Stimulated activated CD4-positive, alpha-beta T cell treated with anti-CD3 and anti-CD28 coated beads, TNF-alpha, amount 100 ng/mL, for 48 hours (primary cell): ENCODE data around the gene RCAN1.

ENCODE experiments used
- DNase-seq, 3 donors: peaks; one replicate each; pipeline ENCODE4 v3.0.0-alpha.2; 2020; ENCODE audit warnings: low read depth in 3 of 3

RCAN1 gene

GRCh38 chr21:34614628-34615486 is at the start of gene RCAN1:
TSS of gene RCAN1 (minus strand) at chr21:34615113. CDS start at chr21:34615011, 102 bp downstream.
- DNase-seq, result peak; percentile 73 to 74 (median 74)

DNA sequence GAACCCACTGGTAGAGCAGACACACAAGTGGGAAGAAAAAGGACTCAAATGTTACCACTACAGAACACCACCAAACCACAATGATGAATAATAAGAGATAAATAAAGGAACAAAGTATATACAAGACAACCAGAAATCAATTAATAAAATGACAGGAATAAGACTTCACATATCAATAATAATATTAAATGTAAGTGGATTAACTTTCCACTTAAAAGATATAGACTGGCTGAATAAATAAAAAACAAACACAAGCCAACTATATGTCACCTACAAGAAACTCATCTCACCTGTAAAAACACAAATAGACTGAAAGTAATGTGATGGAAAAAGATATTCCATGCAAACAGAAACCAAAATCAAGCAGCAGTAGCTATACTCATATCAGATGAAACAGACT is 46.9 kb upstream of the RCAN1 start:
- DNase-seq, result no peak

- no peak for DNase-seq
Observed at GRCh38 chr21:34653522-34653921, 38.6 kb upstream of the RCAN1 start.

GRCh38 chr21:34651642-34652041 is 36.7 kb upstream of the RCAN1 start:
- DNase-seq, result no peak

GRCh38 chr21:34650861-34651431 is 36.0 kb upstream of the RCAN1 start:
- DNase-seq, result no peak

DNA sequence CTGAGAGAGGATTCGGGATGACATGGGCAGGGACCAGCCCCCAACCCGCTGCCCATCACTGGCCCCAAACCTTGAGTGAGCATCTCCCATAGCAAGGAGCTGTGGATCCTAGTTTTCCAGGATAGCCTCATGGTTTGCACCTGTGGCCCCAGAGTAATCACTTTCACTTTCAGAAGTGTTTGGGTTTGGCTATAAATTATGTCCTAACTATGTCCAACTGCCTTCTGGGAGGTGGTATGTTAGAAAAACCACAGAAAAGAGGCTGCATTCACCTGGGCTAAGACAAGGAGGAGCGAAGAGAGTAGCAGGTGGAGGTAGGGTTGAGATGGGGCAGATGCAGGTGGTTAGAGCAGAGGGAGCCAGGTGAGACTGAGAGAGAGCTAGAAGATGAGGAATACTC is 34.5 kb upstream of the RCAN1 start:
- no peak for DNase-seq

GRCh38 chr21:34648739-34649297 is 33.9 kb upstream of the RCAN1 start:
- DNase-seq, result no peak

- no peak for DNase-seq
Observed at GRCh38 chr21:34647555-34647954, 32.6 kb upstream of the RCAN1 start.

DNA sequence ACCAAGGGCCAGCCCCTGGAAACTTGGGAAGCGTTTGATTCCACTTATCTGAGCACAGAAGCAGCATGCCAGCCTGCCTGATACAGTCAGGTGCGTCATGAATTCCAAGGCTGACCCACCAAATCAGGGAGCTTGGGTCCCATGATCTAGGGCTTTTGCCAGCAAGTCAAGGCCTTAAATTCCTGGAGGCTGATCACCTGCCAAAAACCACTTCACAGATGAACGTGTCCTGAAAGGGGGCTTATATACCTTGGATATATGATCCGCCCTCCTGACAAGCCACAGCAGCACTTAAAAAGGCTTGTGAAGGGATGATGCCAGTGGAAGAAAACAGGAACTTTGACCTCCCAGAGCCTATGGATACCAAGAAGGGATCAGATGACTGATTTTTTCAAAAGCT is 29.9 kb upstream of the RCAN1 start:
- DNase-seq, result no peak

- peak in 1 of 3 donors; percentile 4 for DNase-seq
Observed at GRCh38 chr21:34642211-34643075, 27.5 kb upstream of the RCAN1 start.

GRCh38 chr21:34640858-34641257 is 25.9 kb upstream of the RCAN1 start:
- DNase-seq, result peak in 1 of 3 donors; percentile 12

DNA sequence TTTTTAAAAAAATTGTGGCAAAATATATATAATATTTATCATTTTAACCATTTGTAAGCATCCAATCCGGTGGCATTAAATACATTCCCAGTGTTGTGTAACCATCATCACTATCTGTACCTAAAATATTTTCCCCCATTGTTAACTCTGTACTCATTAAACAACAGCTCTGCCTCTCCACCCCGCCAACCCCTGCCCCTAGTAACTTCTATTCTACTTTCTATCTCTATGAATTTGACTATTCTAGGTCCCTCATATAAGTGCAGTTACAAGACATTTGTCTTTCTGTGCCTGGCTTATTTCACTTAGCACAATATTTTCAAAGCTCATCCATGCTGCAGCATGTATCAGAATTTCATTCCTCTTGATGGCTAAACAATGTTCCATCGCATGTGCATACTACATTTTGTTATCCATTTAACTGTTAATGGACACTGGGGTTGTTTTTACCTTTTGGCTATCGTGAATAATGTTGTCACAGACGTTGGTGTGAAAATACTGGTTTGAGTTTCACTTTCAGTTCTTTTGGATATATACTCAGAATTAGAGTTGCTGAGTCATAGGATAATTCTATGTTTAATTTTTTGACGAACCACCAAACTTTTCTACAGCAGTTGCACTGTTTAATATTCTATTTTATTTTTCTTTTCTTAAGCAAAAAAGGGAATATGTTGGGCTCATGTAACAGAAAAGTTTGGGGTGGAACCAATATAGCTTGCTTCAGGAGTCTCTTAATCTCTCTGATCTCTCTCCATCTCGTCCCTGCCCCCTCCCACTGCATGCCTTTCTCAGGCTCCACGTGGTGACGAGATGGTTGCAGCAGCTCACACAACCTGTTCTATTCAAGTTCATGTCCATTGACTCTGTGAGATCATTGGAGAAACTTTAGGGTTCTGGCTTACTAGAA is 25.2 kb upstream of the RCAN1 start:
- DNase-seq, result peak in 1 of 3 donors; percentile 23

DNA sequence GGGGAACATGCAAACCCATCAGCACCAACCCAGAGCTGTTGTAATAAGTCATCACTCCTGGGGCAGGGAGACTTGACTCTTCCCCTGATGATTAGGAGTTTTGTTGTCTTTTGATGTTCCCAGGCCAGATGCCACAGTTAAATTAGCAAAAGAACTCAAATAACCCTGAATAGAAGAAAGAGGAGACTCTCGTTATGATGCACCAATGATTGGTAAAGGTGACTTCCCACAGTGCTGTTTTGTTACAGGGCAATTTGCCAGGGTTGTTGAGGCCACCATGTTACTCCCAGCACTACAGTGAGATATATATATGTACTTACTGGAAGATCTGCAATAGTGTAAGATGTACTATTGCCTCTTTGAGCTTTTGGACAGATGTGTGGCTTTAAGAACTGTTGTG is 24.3 kb upstream of the RCAN1 start:
- DNase-seq, result no peak

DNA sequence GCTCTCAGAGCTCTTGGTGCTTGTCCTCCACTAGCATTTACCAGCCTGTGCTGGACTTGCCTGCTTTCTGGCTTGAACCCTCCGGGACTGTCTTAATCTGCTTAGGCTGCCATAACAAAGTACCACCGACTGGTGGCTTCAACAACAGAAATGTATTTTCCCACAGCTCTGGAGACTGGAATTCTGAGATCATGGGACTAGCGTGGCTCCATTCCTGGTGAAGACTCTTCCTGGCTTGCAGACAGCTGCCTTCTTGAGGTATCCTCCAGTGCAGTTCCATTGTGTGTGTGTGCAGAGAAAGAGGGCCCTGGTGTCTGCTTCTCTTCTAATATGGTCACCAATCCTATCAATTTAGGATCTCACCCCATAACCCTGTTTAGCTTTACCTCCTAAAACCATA is 22.0 kb upstream of the RCAN1 start:
- no peak for DNase-seq

DNA sequence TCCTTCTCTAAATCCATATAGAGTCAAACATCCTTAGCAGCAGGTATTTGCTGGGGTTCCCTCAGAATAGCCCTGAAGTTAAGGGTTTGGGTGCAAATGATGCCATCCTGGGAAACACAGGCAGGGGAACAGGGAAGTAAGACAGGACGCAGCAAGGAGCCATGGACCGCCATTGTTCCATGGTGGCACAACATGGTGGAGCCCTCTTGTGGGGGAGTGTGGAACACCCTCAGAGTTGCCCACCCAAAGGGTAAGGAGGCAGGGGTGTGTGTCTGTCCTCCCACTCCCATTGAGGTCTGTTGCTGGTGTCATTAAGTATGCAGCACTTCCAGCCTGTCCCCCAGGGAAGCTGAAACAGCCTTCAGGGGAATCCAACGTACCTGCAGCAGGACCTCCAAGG is 20.4 kb upstream of the RCAN1 start:
- no peak for DNase-seq

DNA sequence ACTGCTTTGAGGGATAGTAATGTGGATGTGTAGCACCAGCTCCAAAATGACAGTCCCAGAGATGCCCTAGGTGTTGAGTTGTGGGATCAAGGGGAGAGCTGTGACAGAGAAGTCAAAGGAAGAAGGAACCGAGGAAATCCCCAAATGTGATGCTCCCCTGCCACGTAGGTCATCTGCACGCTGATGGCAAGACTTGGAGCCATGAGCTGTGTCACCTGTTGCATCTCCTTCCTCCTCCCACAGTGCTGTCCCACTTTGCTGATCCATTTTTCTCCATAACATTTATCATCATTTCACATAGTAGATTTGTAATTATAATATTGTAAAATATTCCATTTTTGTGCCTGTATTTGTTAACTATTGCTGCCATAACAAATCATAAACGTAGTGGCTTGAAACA is 17.6 kb upstream of the RCAN1 start:
- no peak for DNase-seq

- DNase-seq, result no peak
Observed at GRCh38 chr21:34630536-34631143, 15.7 kb upstream of the RCAN1 start.

GRCh38 chr21:34626131-34626530 is 11.2 kb upstream of the RCAN1 start:
- DNase-seq, result no peak

DNA sequence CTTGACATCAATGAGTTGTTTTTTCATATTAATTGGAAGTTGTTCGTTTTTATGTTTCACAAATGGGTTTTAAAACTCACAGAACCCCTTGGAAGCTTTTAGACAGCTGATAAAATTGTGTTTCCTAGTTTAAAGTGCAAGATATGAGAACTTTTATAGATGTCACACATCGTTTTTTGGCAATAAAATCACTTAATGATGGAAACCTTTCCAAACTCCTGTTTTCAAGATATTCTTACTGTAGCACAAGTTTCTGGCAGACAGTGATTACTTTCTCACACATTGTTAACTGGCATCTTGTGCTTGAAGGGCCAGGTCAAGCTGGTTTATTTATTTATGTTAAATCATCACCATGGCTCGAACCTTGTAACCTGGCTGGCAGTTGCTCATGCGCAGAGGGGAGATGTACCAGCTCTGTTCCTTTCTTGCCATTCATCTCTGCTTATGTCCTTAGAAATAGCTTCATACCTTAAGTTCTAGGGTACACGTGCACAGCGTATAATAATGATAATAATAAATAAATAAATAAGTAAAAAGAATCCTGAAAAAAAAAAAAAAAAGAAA is 10.2 kb upstream of the RCAN1 start:
- DNase-seq, result no peak

DNA sequence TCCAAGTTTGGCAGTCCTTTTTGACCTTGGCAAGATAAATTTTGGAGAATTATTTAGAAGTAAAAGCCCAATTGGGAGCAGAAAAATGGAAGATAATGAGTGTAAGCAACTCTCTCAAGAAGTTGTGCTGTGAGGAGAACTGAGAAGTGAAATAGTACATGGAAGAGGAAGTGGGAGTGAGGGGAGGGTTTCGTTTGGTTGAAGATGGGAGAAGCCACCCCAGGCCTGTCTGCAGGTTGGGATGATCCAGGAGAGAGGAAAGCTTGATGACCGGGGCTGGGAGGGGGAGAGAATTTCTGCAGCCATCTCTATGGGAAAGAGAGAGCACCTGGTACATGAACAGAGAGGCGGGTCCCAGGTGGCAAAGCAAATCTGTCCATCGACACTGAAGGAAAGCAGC is 8.6 kb upstream of the RCAN1 start:
- DNase-seq, result no peak
